CD4-positive, alpha-beta T cell (primary cell): ENCODE data around the gene PLPPR3. TPM values are rescaled to one million over a fixed set of nuclear protein-coding genes. Genes with fewer than 3 reads are reported as not detected.
A peak's percentile ranks its signal among the peaks of the same experiment; 100 is the strongest.

Experiments
- ATAC-seq: fragments of 200-7000 bp; cut with Tn5 transposase; one replicate; pipeline ENCODE4 v1.10.0; 2022; ENCODE audit warnings: mild to moderate bottlenecking; ENCODE audit not compliant: poor library complexity
- CTCF ChIA-PET: fragments of 350-600 bp; sonication (Branson Sonifier 250); formaldehyde crosslinking; loops from one replicate; lab custom pipeline; 2021; ENCODE audit warnings: antibody characterized with exemption, inconsistent platforms; lab: Charles Lee
- POLR2A ChIA-PET: fragments of 350-600 bp; sonication (Branson Sonifier 250); formaldehyde crosslinking; loops from one replicate; lab custom pipeline; 2021; ENCODE audit warnings: antibody characterized with exemption, inconsistent platforms; lab: Charles Lee
- DNase-seq, 14 experiments: peaks; one replicate each; pipeline ENCODE4 v3.0.0-alpha.2; 2013 to 2020; ENCODE audit warnings: mixed read lengths in 2 of 14
- H3K27ac ChIP-seq, 2 donors: one replicate each; pipeline versions ENCODE4 v1.5.1 to v1.7.0; 2013; ENCODE audit warnings: low read length in 2 of 2, low read depth in 1 of 2, mild to moderate bottlenecking in 1 of 2
- H3K27me3 ChIP-seq, 2 experiments: 1 replicate in 1 of 2; 2 replicates in 1 of 2; pipeline versions ENCODE4 v1.6.1 to v1.7.0; 2013; ENCODE audit warnings: low read length in 2 of 2, control low read depth in 1 of 2, mild to moderate bottlenecking in 1 of 2, moderate library complexity in 1 of 2; ENCODE audit not compliant: insufficient read depth in 2 of 2, control insufficient read depth in 1 of 2
- H3K36me3 ChIP-seq: one replicate; pipeline ENCODE4 v1.6.1; 2013; ENCODE audit warnings: low read length, control low read depth; ENCODE audit not compliant: insufficient read depth
- H3K4me1 ChIP-seq: one replicate; pipeline ENCODE4 v1.6.1; 2013; ENCODE audit warnings: low read length, control low read depth; ENCODE audit not compliant: insufficient read depth
- H3K4me3 ChIP-seq: one replicate; pipeline ENCODE4 v1.5.1; 2013; ENCODE audit warnings: mild to moderate bottlenecking, low read length, moderate library complexity
- H3K9me3 ChIP-seq, 2 experiments: 1 replicate in 1 of 2; 2 replicates in 1 of 2; pipeline versions ENCODE4 v1.6.1 to v1.7.0; 2013; ENCODE audit warnings: low read length in 2 of 2, mild to moderate bottlenecking in 2 of 2, control low read depth in 1 of 2, moderate library complexity in 1 of 2; ENCODE audit not compliant: control insufficient read depth in 1 of 2, insufficient read depth in 1 of 2
- H3K27ac Mint-ChIP-seq: one replicate; pipeline ENCODE4 v1.8.0; 2020; ENCODE audit warnings: mixed read lengths
- H3K27me3 Mint-ChIP-seq: one replicate; pipeline ENCODE4 v1.8.0; 2021; ENCODE audit warnings: mixed read lengths
- H3K36me3 Mint-ChIP-seq: one replicate; pipeline ENCODE4 v1.8.0; 2021; ENCODE audit warnings: low read depth, mixed read lengths
- H3K4me1 Mint-ChIP-seq: one replicate; pipeline ENCODE4 v1.8.0; 2021; ENCODE audit warnings: low read depth, mixed read lengths
- H3K4me3 Mint-ChIP-seq: one replicate; pipeline ENCODE4 v1.8.0; 2020; ENCODE audit warnings: mild to moderate bottlenecking, mixed read lengths
- H3K9me3 Mint-ChIP-seq: one replicate; pipeline ENCODE4 v1.8.0; 2020; ENCODE audit warnings: mixed read lengths
- CTCF ChIP-seq: fragments of 200-600 bp; IDR thresholded peaks from one replicate; pipeline ENCODE4 v1.8.0; 2022; ENCODE audit warnings: antibody characterized with exemption, mild to moderate bottlenecking
- intact Hi-C, 2 experiments: fragments of 100-400 bp; cut with DNase I in 1 of 2; cut with micrococcal nuclease in 1 of 2; formaldehyde crosslinking; loops; one replicate each; pipeline versions ENCODE4 v1.15.1 to v1.9.0; 2023 to 2025; cut with DNase I, micrococcal nuclease
- polyA plus RNA-seq, 2 donors: library from polyadenylated mRNA; unstranded; fragments of 120-200 nt; gene quantifications; one replicate each; pipeline ENCODE4 v1.2.1, GENCODE V29; 2013
- total RNA-seq, 174 experiments: library from RNA in 2 of 174; stranded (reverse) in 2 of 174; gene quantifications; one replicate each; pipeline ENCODE4 v1.2.3 and lab custom pipeline; 2021 to 2026

The PLPPR3 gene
- total RNA-seq (not detected), total RNA-seq (lab: John Stamatoyannopoulos, UW) (0 to 0.34 (median 0) reads per million in 172 experiments)
- polyA plus RNA-seq (2013, experiment 1 of 2) = not detected
- 0.23 TPM for polyA plus RNA-seq (2013, experiment 2 of 2)

- no peak within 1 kb of the TSS for H3K4me3 ChIP-seq
- no peak within 1 kb of the TSS for H3K27ac Mint-ChIP-seq
Measured at GRCh38 chr19:821825-822503, at the start of gene PLPPR3. Gene PLPPR3, minus strand, starts transcription at chr19:821955. Its CDS starts 396 bp downstream, at chr19:821559.

GRCh38 chr19:870963-871401 is 49.2 kb upstream of the PLPPR3 start:
- POLR2A ChIA-PET = no interaction called here
- peaks cover 33% of the 10 kb centered on the region for H3K36me3 Mint-ChIP-seq
- Histone ChIP-seq H3K27me3 (no peaks in the 10 kb centered on the region), H3K36me3 (peaks cover 43% of the 10 kb centered on the region), H3K4me1 (peaks cover 16% of the 10 kb centered on the region), H3K27ac (no peak overlapping the region), H3K9me3 (no peaks in the 10 kb centered on the region), H3K4me3 (no peak overlapping the region)
- no peak for ATAC-seq
- CTCF ChIA-PET = interaction anchor here (1.1 kb wide), 1 partner anchor 370 kb away, joined by 3 read pairs; no protein-coding TSS in a partner anchor
- no peak overlapping the region for H3K4me3 Mint-ChIP-seq
- peaks cover 18% of the 10 kb centered on the region for H3K4me1 Mint-ChIP-seq
- no peaks in the 10 kb centered on the region for H3K27me3 Mint-ChIP-seq
- no peaks in the 10 kb centered on the region for H3K9me3 Mint-ChIP-seq
- peak overlapping the region; percentile 51 for H3K27ac Mint-ChIP-seq
- no peak for TF ChIP-seq CTCF
- intact Hi-C loops = no loop called here
- DNase-seq = no peak

More at GRCh38 chr19:821825-822503, at the start of gene PLPPR3:
- CTCF ChIA-PET = interaction anchor here (0.6 kb wide), 1 partner anchor 150 kb away, joined by 3 read pairs; no protein-coding TSS in a partner anchor
- Mint-ChIP-seq H3K36me3 (peaks cover 2% of the 10 kb centered on the region), H3K4me3 (no peak within 1 kb of the TSS), H3K27me3 (peaks cover 16% of the 10 kb centered on the region), H3K4me1 (no peaks in the 10 kb centered on the region), H3K9me3 (no peaks in the 10 kb centered on the region)
- Histone ChIP-seq H3K4me1 (peaks cover 6% of the 10 kb centered on the region), H3K27me3 (peaks cover 10 to 11% of the 10 kb centered on the region in 2 experiments), H3K36me3 (no peaks in the 10 kb centered on the region), H3K27ac (no peak within 1 kb of the TSS), H3K9me3 (peaks cover 0 to 4% of the 10 kb centered on the region in 2 experiments)
- no peak for TF ChIP-seq CTCF
- intact Hi-C loops = no loop called here
- DNase-seq = no peak
- no peak for ATAC-seq
- POLR2A ChIA-PET = no interaction called here

GRCh38 chr19:870314-870713 is 48.6 kb upstream of the PLPPR3 start:
- H3K27me3 Mint-ChIP-seq = no peaks in the 10 kb centered on the region
- no peak for ATAC-seq
- ChIA-PET POLR2A (no interaction called here), CTCF (interaction anchor here (1.1 kb wide), 1 partner anchor 370 kb away, joined by 3 read pairs; no protein-coding TSS in a partner anchor)
- intact Hi-C loops = no loop called here
- H3K27ac Mint-ChIP-seq = peak overlapping the region; percentile 76
- peaks cover 28% of the 10 kb centered on the region for H3K36me3 Mint-ChIP-seq
- Histone ChIP-seq H3K9me3 (no peaks in the 10 kb centered on the region), H3K27me3 (no peaks in the 10 kb centered on the region), H3K4me3 (no peak overlapping the region), H3K27ac (no peak overlapping the region), H3K4me1 (peaks cover 16% of the 10 kb centered on the region), H3K36me3 (peaks cover 41% of the 10 kb centered on the region)
- peaks cover 22% of the 10 kb centered on the region for H3K4me1 Mint-ChIP-seq
- no peak for TF ChIP-seq CTCF
- H3K4me3 Mint-ChIP-seq = peak overlapping the region; percentile 4
- H3K9me3 Mint-ChIP-seq = no peaks in the 10 kb centered on the region
- DNase-seq = no peak
